WTC11 (cell line): ENCODE measurements around the gene CAV1. TPM values are rescaled to one million over a fixed set of nuclear protein-coding genes. Genes with fewer than 3 reads are reported as not detected.

Experiments used
- ATAC-seq: fragments of 200-7000 bp; cut with Tn5 transposase; 2 replicates; pipeline ENCODE4 v1.10.0; 2021; ENCODE audit warnings: mild to moderate bottlenecking, moderate library complexity
- CTCF ChIA-PET: fragments of 300-600 bp; sonication (Branson Sonifier 250); formaldehyde crosslinking; loops from one replicate; lab custom pipeline; 2021; ENCODE audit warnings: antibody characterized with exemption; lab: Charles Lee
- POLR2A ChIA-PET: fragments of 350-600 bp; sonication (Branson Sonifier 250); formaldehyde crosslinking; loops from one replicate; lab custom pipeline; 2021; ENCODE audit warnings: antibody characterized with exemption; lab: Charles Lee
- DNase-seq: peaks from one replicate; pipeline ENCODE4 v3.0.0; 2021; ENCODE audit warnings: low spot score
- H3K27ac Mint-ChIP-seq: 2 replicates; pipeline ENCODE4 v1.8.0; 2021; ENCODE audit warnings: mixed read lengths
- H3K27me3 Mint-ChIP-seq: 2 replicates; pipeline ENCODE4 v1.8.0; 2021; ENCODE audit warnings: low read depth, mild to moderate bottlenecking, moderate library complexity, mixed read lengths
- H3K36me3 Mint-ChIP-seq: 2 replicates; pipeline ENCODE4 v1.8.0; 2021; ENCODE audit warnings: mixed read lengths
- H3K4me1 Mint-ChIP-seq: 2 replicates; pipeline ENCODE4 v1.8.0; 2022; ENCODE audit warnings: mixed read lengths
- H3K4me3 Mint-ChIP-seq: 2 replicates; pipeline ENCODE4 v1.8.0; 2021; ENCODE audit warnings: mild to moderate bottlenecking, moderate library complexity, mixed read lengths
- H3K9me3 Mint-ChIP-seq: 2 replicates; pipeline ENCODE4 v1.8.0; 2021; ENCODE audit warnings: mixed read lengths
- ARID4B ChIP-seq: sonication (generic); formaldehyde crosslinking; IDR thresholded peaks from 2 replicates; pipeline ENCODE4 v1.8.0; 2023; ENCODE audit warnings: missing genetic modification reagents, mild to moderate bottlenecking, borderline replicate concordance
- ERG ChIP-seq: fragments of 250-450 bp; sonication (Bioruptor Pico); IDR thresholded peaks from 2 replicates; pipeline ENCODE4 v1.8.0; 2021; ENCODE audit warnings: mild to moderate bottlenecking
- ESRRA ChIP-seq: sonication (generic); formaldehyde crosslinking; IDR thresholded peaks from 2 replicates; pipeline ENCODE4 v1.8.1; 2022; ENCODE audit warnings: mild to moderate bottlenecking, missing genetic modification reagents, borderline replicate concordance
- FOXK1 ChIP-seq: sonication (generic); formaldehyde crosslinking; IDR thresholded peaks from 2 replicates; pipeline ENCODE4 v1.8.0; 2022; ENCODE audit warnings: mild to moderate bottlenecking, moderate library complexity, missing genetic modification reagents
- GRHL2 ChIP-seq: fragments of 250-450 bp; sonication (Bioruptor Pico); IDR thresholded peaks from 2 replicates; pipeline ENCODE4 v1.8.0; 2022; ENCODE audit warnings: mild to moderate bottlenecking, moderate library complexity; ENCODE audit not compliant: insufficient replicate concordance, severe bottlenecking
- IRF2 ChIP-seq: sonication (generic); formaldehyde crosslinking; IDR thresholded peaks from 2 replicates; pipeline ENCODE4 v1.8.0; 2022; ENCODE audit warnings: low read depth, missing genetic modification reagents, borderline replicate concordance
- MXD4 ChIP-seq: fragments of 250-450 bp; sonication (Bioruptor Pico); IDR thresholded peaks from 2 replicates; pipeline ENCODE4 v1.8.0; 2021; ENCODE audit warnings: mild to moderate bottlenecking, moderate library complexity, borderline replicate concordance
- NFATC4 ChIP-seq: fragments of 250-450 bp; sonication (Bioruptor Pico); IDR thresholded peaks from 2 replicates; pipeline ENCODE4 v1.9.0; 2021; ENCODE audit warnings: mild to moderate bottlenecking
- NR2C2 ChIP-seq: sonication (generic); formaldehyde crosslinking; IDR thresholded peaks from 2 replicates; pipeline ENCODE4 v1.8.0; 2022; ENCODE audit warnings: mild to moderate bottlenecking, missing genetic modification reagents
- RELA ChIP-seq: sonication (generic); formaldehyde crosslinking; IDR thresholded peaks from 2 replicates; pipeline ENCODE4 v1.8.1; 2022; ENCODE audit warnings: missing genetic modification reagents, mild to moderate bottlenecking, borderline replicate concordance
- SMAD3 ChIP-seq: sonication (generic); formaldehyde crosslinking; IDR thresholded peaks from 2 replicates; pipeline ENCODE4 v1.8.0; 2022; ENCODE audit warnings: missing genetic modification reagents, mild to moderate bottlenecking, borderline replicate concordance
- SOX15 ChIP-seq: fragments of 250-450 bp; sonication (Bioruptor Pico); IDR thresholded peaks from 2 replicates; pipeline ENCODE4 v1.9.0; 2021; ENCODE audit warnings: mild to moderate bottlenecking
- TEAD1 ChIP-seq: sonication (generic); formaldehyde crosslinking; IDR thresholded peaks from 2 replicates; pipeline ENCODE4 v1.8.0; 2022; ENCODE audit warnings: mild to moderate bottlenecking, missing genetic modification reagents
- ZBTB21 ChIP-seq: sonication (generic); formaldehyde crosslinking; IDR thresholded peaks from 2 replicates; pipeline ENCODE4 v1.8.1; 2023; ENCODE audit warnings: mild to moderate bottlenecking, missing genetic modification reagents, borderline replicate concordance
- ZNF232 ChIP-seq: sonication (generic); formaldehyde crosslinking; IDR thresholded peaks from 2 replicates; pipeline ENCODE4 v1.8.0; 2022; ENCODE audit warnings: mild to moderate bottlenecking, missing genetic modification reagents
- ZNF416 ChIP-seq: fragments of 250-450 bp; sonication (Bioruptor Pico); IDR thresholded peaks from 2 replicates; pipeline ENCODE4 v1.9.0; 2021; ENCODE audit warnings: mild to moderate bottlenecking, inconsistent platforms
- total RNA-seq: library from RNA; stranded (reverse); gene quantifications from 3 replicates; pipeline ENCODE4 v1.2.3, GENCODE V29; 2021
- TF ChIP-seq, protein P1 (sequence below): fragments of 250-450 bp; sonication (Bioruptor Pico); IDR thresholded peaks from 2 replicates; pipeline ENCODE4 v1.9.0; 2021; ENCODE audit warnings: mild to moderate bottlenecking
- TF ChIP-seq, protein P2 (sequence below): sonication (generic); formaldehyde crosslinking; IDR thresholded peaks from 2 replicates; pipeline ENCODE4 v1.8.0; 2022; ENCODE audit warnings: mild to moderate bottlenecking, missing genetic modification reagents
- TF ChIP-seq, protein P3 (sequence below): fragments of 250-450 bp; sonication (Bioruptor Pico); conservative IDR thresholded peaks from 2 replicates; pipeline ENCODE4 v1.9.0; 2021; ENCODE audit warnings: mild to moderate bottlenecking

Gene CAV1
- total RNA-seq, 1 experiment from 2014 or later, result 19.7 TPM

GRCh38 chr7:116553168-116553964 lies 28.5 kb downstream of the CAV1 start:
- TF ChIP-seq, protein P1, sequence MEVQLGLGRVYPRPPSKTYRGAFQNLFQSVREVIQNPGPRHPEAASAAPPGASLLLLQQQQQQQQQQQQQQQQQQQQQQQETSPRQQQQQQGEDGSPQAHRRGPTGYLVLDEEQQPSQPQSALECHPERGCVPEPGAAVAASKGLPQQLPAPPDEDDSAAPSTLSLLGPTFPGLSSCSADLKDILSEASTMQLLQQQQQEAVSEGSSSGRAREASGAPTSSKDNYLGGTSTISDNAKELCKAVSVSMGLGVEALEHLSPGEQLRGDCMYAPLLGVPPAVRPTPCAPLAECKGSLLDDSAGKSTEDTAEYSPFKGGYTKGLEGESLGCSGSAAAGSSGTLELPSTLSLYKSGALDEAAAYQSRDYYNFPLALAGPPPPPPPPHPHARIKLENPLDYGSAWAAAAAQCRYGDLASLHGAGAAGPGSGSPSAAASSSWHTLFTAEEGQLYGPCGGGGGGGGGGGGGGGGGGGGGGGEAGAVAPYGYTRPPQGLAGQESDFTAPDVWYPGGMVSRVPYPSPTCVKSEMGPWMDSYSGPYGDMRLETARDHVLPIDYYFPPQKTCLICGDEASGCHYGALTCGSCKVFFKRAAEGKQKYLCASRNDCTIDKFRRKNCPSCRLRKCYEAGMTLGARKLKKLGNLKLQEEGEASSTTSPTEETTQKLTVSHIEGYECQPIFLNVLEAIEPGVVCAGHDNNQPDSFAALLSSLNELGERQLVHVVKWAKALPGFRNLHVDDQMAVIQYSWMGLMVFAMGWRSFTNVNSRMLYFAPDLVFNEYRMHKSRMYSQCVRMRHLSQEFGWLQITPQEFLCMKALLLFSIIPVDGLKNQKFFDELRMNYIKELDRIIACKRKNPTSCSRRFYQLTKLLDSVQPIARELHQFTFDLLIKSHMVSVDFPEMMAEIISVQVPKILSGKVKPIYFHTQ, result no peak
- TF ChIP-seq GRHL2 (CRISPR knock-in tag), result no peak
- no peak overlapping the region for H3K4me3 Mint-ChIP-seq
- H3K36me3 Mint-ChIP-seq, result no peaks in the 10 kb centered on the region
- ChIA-PET POLR2A (no interaction called here), CTCF (no interaction called here)
- no peak overlapping the region for H3K27ac Mint-ChIP-seq
- H3K9me3 Mint-ChIP-seq, result no peaks in the 10 kb centered on the region
- DNase-seq, result no peak
- H3K4me1 Mint-ChIP-seq, result peaks cover 5% of the 10 kb centered on the region
- H3K27me3 Mint-ChIP-seq, result no peaks in the 10 kb centered on the region; the same call in 1 of the 2 replicates
- no peak for ATAC-seq

DNA sequence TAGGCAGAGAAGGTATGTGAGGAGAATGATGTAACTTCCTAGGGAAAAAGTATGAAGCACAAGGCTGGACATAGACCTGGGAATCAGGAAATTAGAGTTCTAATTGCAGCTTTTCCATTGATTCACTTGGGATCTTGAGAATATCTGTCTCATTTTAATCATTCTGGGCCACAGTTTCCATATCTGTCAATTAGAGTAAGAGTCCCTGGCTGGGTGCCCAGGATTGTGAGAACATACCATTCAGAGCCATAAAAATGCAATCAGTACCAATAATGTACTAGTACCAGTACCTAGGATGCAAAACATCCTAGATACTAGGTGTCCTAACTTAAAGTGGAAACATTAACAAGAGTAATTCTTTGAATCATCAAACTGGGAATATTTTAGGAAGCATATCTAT lies 29.6 kb downstream of the CAV1 start:
- DNase-seq (no peak), ATAC-seq (no peak)
- ChIA-PET POLR2A (no interaction called here), CTCF (interaction anchor here (1.2 kb wide), 2 partner anchors 28 to 34 kb away, joined by 3 to 4 read pairs; no protein-coding TSS in a partner anchor)
- Mint-ChIP-seq H3K36me3 (no peaks in the 10 kb centered on the region), H3K9me3 (no peaks in the 10 kb centered on the region), H3K27me3 (no peaks in the 10 kb centered on the region; the same call in 1 of the 2 replicates), H3K4me3 (no peak overlapping the region), H3K27ac (no peak overlapping the region), H3K4me1 (peaks cover 5% of the 10 kb centered on the region)
- TF ChIP-seq NR2C2 (CRISPR knock-in tag), result no peak
- no peak for TF ChIP-seq FOXK1 (CRISPR knock-in tag)
- no peak for TF ChIP-seq NFATC4 (CRISPR knock-in tag)
- TF ChIP-seq ZNF416 (CRISPR knock-in tag), result no peak

- DNase-seq, result no peak
- ChIA-PET CTCF (interaction anchor here (1.2 kb wide), 2 partner anchors 29 to 34 kb away, joined by 3 to 4 read pairs; no protein-coding TSS in a partner anchor), POLR2A (no interaction called here)
- Mint-ChIP-seq H3K4me1 (peaks cover 6% of the 10 kb centered on the region), H3K36me3 (no peaks in the 10 kb centered on the region), H3K4me3 (no peak overlapping the region), H3K27me3 (no peaks in the 10 kb centered on the region; the same call in 1 of the 2 replicates), H3K9me3 (no peaks in the 10 kb centered on the region), H3K27ac (no peak overlapping the region)
- no peak for ATAC-seq
- TF ChIP-seq ERG (CRISPR knock-in tag) (no peak), ARID4B (no peak), ZBTB21 (no peak), SOX15 (no peak), ESRRA (CRISPR knock-in tag) (no peak), IRF2 (CRISPR knock-in tag) (no peak), GRHL2 (CRISPR knock-in tag) (no peak), TEAD1 (CRISPR knock-in tag) (no peak), SMAD3 (CRISPR knock-in tag) (no peak), FOXK1 (CRISPR knock-in tag) (no peak), MXD4 (no peak), ZNF232 (no peak), RELA (CRISPR knock-in tag) (no peak)
- TF ChIP-seq, protein P2, sequence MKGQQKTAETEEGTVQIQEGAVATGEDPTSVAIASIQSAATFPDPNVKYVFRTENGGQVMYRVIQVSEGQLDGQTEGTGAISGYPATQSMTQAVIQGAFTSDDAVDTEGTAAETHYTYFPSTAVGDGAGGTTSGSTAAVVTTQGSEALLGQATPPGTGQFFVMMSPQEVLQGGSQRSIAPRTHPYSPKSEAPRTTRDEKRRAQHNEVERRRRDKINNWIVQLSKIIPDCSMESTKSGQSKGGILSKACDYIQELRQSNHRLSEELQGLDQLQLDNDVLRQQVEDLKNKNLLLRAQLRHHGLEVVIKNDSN (CRISPR knock-in tag), result no peak
- TF ChIP-seq, protein P3, sequence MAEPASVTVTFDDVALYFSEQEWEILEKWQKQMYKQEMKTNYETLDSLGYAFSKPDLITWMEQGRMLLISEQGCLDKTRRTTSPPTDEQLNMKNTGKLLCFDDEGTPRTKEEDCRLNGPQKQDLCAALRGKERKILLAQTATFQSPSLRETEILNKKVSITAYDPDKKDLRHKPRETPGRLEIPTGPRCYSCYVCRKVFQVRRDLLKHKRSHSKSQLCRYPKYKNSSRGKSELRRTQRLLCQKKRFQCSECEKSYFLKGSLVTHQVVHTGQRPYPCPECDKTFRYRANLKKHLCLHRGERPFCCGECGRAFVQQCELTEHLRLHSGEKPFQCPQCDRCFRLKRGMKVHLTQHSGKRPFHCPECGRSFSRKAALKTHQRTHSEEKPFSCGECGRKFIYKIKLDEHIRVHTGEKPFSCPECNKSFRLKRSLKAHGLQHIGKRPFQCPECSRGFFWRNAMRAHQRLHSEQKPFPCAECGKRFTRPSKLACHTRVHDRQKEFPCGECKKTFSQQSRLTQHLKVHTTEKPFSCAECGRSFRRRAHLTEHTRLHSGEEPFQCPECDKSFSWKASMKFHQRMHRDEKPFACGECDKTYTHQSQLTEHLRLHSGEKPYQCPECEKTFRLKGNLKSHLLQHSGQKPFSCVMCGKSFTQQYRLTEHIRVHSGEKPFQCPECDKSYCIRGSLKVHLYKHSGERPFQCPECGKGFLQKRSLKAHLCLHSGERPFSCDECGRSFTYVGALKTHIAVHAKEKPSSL (CRISPR knock-in tag), result no peak
Measured at GRCh38 chr7:116554911-116555310, 30.1 kb downstream of the CAV1 start.
